GM12878 (cell line): Measurements from ENCODE around the gene MPP1.
"Not testable (repeated sequence)": the region's sequence is repeated elsewhere in the genome, so short reads cannot be mapped to it uniquely, and the experiment has no call there.

ENCODE experiments used
- BCL11A ChIP-seq: IDR thresholded peaks from 2 replicates; pipeline ENCODE4 v1.6.1; 2011; ENCODE audit warnings: low read depth, low read length
- NBN ChIP-seq: fragments of 450-650 bp; IDR thresholded peaks from 2 replicates; pipeline ENCODE4 v1.6.1; 2016
- SIX5 ChIP-seq: IDR thresholded peaks from 2 replicates; pipeline ENCODE4 v1.6.1; 2011; ENCODE audit warnings: mild to moderate bottlenecking, low read depth, low read length, moderate library complexity; ENCODE audit not compliant: severe bottlenecking
- SUZ12 ChIP-seq: fragments of 200-600 bp; sonication (generic); IDR thresholded peaks from one replicate; pipeline ENCODE4 v1.6.1; 2018; ENCODE audit warnings: antibody characterized with exemption, mild to moderate bottlenecking; ENCODE audit not compliant: unreplicated experiment
- ZNF274 ChIP-seq: IDR thresholded peaks from one replicate; pipeline ENCODE4 v1.8.0; 2011; ENCODE audit not compliant: insufficient read length, insufficient read depth
- TF ChIP-seq, protein P1 (sequence below), 3 experiments: IDR thresholded peaks in 2 of 3; conservative IDR thresholded peaks in 1 of 3; 2 replicates each; pipeline ENCODE4 v1.5.1; 2011; ENCODE audit warnings: low read depth in 3 of 3, low read length in 3 of 3, mild to moderate bottlenecking in 3 of 3, control low read depth in 2 of 3, moderate library complexity in 2 of 3, inconsistent platforms in 1 of 3, mixed read lengths in 1 of 3; ENCODE audit not compliant: control insufficient read depth in 2 of 3, insufficient read depth in 1 of 3; ENCODE audit errors: extremely low read depth in 1 of 3
- TF ChIP-seq, protein P2 (sequence below): fragments of 450-650 bp; IDR thresholded peaks from 2 replicates; pipeline ENCODE4 v1.6.1; 2017; ENCODE audit warnings: mild to moderate bottlenecking

- TF ChIP-seq, protein P1, sequence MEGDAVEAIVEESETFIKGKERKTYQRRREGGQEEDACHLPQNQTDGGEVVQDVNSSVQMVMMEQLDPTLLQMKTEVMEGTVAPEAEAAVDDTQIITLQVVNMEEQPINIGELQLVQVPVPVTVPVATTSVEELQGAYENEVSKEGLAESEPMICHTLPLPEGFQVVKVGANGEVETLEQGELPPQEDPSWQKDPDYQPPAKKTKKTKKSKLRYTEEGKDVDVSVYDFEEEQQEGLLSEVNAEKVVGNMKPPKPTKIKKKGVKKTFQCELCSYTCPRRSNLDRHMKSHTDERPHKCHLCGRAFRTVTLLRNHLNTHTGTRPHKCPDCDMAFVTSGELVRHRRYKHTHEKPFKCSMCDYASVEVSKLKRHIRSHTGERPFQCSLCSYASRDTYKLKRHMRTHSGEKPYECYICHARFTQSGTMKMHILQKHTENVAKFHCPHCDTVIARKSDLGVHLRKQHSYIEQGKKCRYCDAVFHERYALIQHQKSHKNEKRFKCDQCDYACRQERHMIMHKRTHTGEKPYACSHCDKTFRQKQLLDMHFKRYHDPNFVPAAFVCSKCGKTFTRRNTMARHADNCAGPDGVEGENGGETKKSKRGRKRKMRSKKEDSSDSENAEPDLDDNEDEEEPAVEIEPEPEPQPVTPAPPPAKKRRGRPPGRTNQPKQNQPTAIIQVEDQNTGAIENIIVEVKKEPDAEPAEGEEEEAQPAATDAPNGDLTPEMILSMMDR (IDR thresholded peaks at IDR 0.05 in 2 of 3, conservative IDR thresholded peaks at IDR 0.05 in 1 of 3; ENCODE audit: control insufficient read depth in 2 of 3, extremely low read depth in 1 of 3, insufficient read depth in 1 of 3, low read depth in 3 of 3, low read length in 3 of 3): not testable (repeated sequence)
- not testable (repeated sequence) for TF ChIP-seq ZNF274, NBN, SIX5, SUZ12, BCL11A
- TF ChIP-seq, protein P2, sequence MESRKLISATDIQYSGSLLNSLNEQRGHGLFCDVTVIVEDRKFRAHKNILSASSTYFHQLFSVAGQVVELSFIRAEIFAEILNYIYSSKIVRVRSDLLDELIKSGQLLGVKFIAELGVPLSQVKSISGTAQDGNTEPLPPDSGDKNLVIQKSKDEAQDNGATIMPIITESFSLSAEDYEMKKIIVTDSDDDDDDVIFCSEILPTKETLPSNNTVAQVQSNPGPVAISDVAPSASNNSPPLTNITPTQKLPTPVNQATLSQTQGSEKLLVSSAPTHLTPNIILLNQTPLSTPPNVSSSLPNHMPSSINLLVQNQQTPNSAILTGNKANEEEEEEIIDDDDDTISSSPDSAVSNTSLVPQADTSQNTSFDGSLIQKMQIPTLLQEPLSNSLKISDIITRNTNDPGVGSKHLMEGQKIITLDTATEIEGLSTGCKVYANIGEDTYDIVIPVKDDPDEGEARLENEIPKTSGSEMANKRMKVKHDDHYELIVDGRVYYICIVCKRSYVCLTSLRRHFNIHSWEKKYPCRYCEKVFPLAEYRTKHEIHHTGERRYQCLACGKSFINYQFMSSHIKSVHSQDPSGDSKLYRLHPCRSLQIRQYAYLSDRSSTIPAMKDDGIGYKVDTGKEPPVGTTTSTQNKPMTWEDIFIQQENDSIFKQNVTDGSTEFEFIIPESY: not testable (repeated sequence)
These were observed 11.8 kb upstream of the MPP1 start for GRCh38 chrX:154817048-154817618.
